ENCODE results near the gene HCN3.

The HCN3 gene

GRCh38 chr1:155319536-155319935 lies 42.3 kb downstream of the HCN3 start:
- in situ Hi-C loops (cut with HindIII; ENCODE audit: low pct_unique_long_range_greater_than_20kb, low sequenced_read_pairs), result no loop called here
- TF ChIP-seq JUND (IDR thresholded peaks at IDR 0.05; ENCODE audit: low read depth), result no peak
- DNase-seq (ENCODE audit: low read depth in 1 of 2, low spot score in 1 of 2), result no peak

- no peak for TF ChIP-seq JUND (IDR thresholded peaks at IDR 0.05; ENCODE audit: low read depth)
- in situ Hi-C loops (cut with HindIII; ENCODE audit: low pct_unique_long_range_greater_than_20kb, low sequenced_read_pairs), result no loop called here
Measured at GRCh38 chr1:155320252-155320651, 43.0 kb downstream of the HCN3 start.

GRCh38 chr1:155320661-155321617 lies 43.7 kb downstream of the HCN3 start, which contains the start of gene RUSC1:
Gene RUSC1, plus strand, starts transcription at chr1:155320894. Its CDS starts 880 bp downstream, at chr1:155321774.
- TF ChIP-seq JUND (IDR thresholded peaks at IDR 0.05; ENCODE audit: low read depth), result no peak

More at GRCh38 chr1:155320252-155320651, 43.0 kb downstream of the HCN3 start:
- DNase-seq (ENCODE audit: low read depth in 1 of 2, low spot score in 1 of 2), result no peak

GRCh38 chr1:155321639-155322503 lies 44.6 kb downstream of the HCN3 start:
- peak in 1 of 2 experiments; percentile 17 for DNase-seq (ENCODE audit: low read depth in 1 of 2, low spot score in 1 of 2)
- in situ Hi-C loops (cut with HindIII; ENCODE audit: low pct_unique_long_range_greater_than_20kb, low sequenced_read_pairs), result no loop called here
- TF ChIP-seq JUND (IDR thresholded peaks at IDR 0.05; ENCODE audit: low read depth), result no peak

More at GRCh38 chr1:155320661-155321617, 43.7 kb downstream of the HCN3 start, which contains the start of gene RUSC1:
- no peak for DNase-seq (ENCODE audit: low read depth in 1 of 2, low spot score in 1 of 2)
- in situ Hi-C loops (cut with HindIII; ENCODE audit: low pct_unique_long_range_greater_than_20kb, low sequenced_read_pairs), result no loop called here

GRCh38 chr1:155322571-155322952 lies 45.3 kb downstream of the HCN3 start:
- TF ChIP-seq JUND (IDR thresholded peaks at IDR 0.05; ENCODE audit: low read depth), result no peak
- in situ Hi-C loops (cut with HindIII; ENCODE audit: low pct_unique_long_range_greater_than_20kb, low sequenced_read_pairs), result no loop called here
- DNase-seq (ENCODE audit: low read depth in 1 of 2, low spot score in 1 of 2), result peak in 1 of 2 experiments; percentile 19

- TF ChIP-seq JUND (IDR thresholded peaks at IDR 0.05; ENCODE audit: low read depth), result no peak
- DNase-seq (ENCODE audit: low read depth in 1 of 2, low spot score in 1 of 2), result peak; percentile 97 to 99
- in situ Hi-C loops (cut with HindIII; ENCODE audit: low pct_unique_long_range_greater_than_20kb, low sequenced_read_pairs), result no loop called here
Measured at GRCh38 chr1:155322953-155323728, 45.9 kb downstream of the HCN3 start.

- peak; percentile 89 to 98 for DNase-seq (ENCODE audit: low read depth in 1 of 2, low spot score in 1 of 2)
- TF ChIP-seq JUND (IDR thresholded peaks at IDR 0.05; ENCODE audit: low read depth), result no peak
- in situ Hi-C loops (cut with HindIII; ENCODE audit: low pct_unique_long_range_greater_than_20kb, low sequenced_read_pairs), result no loop called here
Measured at GRCh38 chr1:155323729-155324036, 46.4 kb downstream of the HCN3 start.

- DNase-seq (ENCODE audit: low read depth in 1 of 2, low spot score in 1 of 2), result peak; percentile 99 to 100
- TF ChIP-seq JUND (IDR thresholded peaks at IDR 0.05; ENCODE audit: low read depth), result no peak
- in situ Hi-C loops (cut with HindIII; ENCODE audit: low pct_unique_long_range_greater_than_20kb, low sequenced_read_pairs), result no loop called here
Measured at GRCh38 chr1:155324037-155324716, 46.9 kb downstream of the HCN3 start.

- in situ Hi-C loops (cut with HindIII; ENCODE audit: low pct_unique_long_range_greater_than_20kb, low sequenced_read_pairs), result no loop called here
- TF ChIP-seq JUND (IDR thresholded peaks at IDR 0.05; ENCODE audit: low read depth), result no peak
- DNase-seq (ENCODE audit: low read depth in 1 of 2, low spot score in 1 of 2), result peak; percentile 70 to 74
Measured at GRCh38 chr1:155324717-155325602, 47.7 kb downstream of the HCN3 start.

GRCh38 chr1:155325603-155325893 lies 48.3 kb downstream of the HCN3 start:
- in situ Hi-C loops (cut with HindIII; ENCODE audit: low pct_unique_long_range_greater_than_20kb, low sequenced_read_pairs), result no loop called here
- no peak for TF ChIP-seq JUND (IDR thresholded peaks at IDR 0.05; ENCODE audit: low read depth)
- no peak for DNase-seq (ENCODE audit: low read depth in 1 of 2, low spot score in 1 of 2)

GRCh38 chr1:155326020-155326526 lies 48.8 kb downstream of the HCN3 start:
- in situ Hi-C loops (cut with HindIII; ENCODE audit: low pct_unique_long_range_greater_than_20kb, low sequenced_read_pairs), result no loop called here
- TF ChIP-seq JUND (IDR thresholded peaks at IDR 0.05; ENCODE audit: low read depth), result no peak
- no peak for DNase-seq (ENCODE audit: low read depth in 1 of 2, low spot score in 1 of 2)

Data from T47D (cell line).